Sigmoid colon (tissue), 7 donors: Measurements from ENCODE around the gene TMEM271. TPM values are rescaled to one million over a fixed set of nuclear protein-coding genes. Genes with fewer than 3 reads are reported as not detected.

ENCODE experiments used
- DNase-seq: peaks from one replicate; pipeline ENCODE4 v3.0.0-alpha.2; 2019
- H3K27ac ChIP-seq, 4 donors: fragments of 200-600 bp; sonication (generic); one replicate each; pipeline ENCODE4 v1.5.1; 2016 to 2019; ENCODE audit warnings: mild to moderate bottlenecking in 1 of 4
- H3K27me3 ChIP-seq, 3 donors: fragments of 200-600 bp; sonication (generic); one replicate each; pipeline ENCODE4 v1.5.1; 2019; ENCODE audit warnings: mild to moderate bottlenecking in 1 of 3
- H3K36me3 ChIP-seq, 4 donors: fragments of 200-600 bp; sonication (generic); one replicate each; pipeline ENCODE4 v1.5.1; 2016 to 2019
- H3K4me1 ChIP-seq, 4 donors: fragments of 200-600 bp; sonication (generic); one replicate each; pipeline ENCODE4 v1.5.1; 2017 to 2019
- H3K4me3 ChIP-seq, 4 donors: fragments of 200-600 bp; sonication (generic); one replicate each; pipeline ENCODE4 v1.5.1; 2017 to 2019; ENCODE audit warnings: mild to moderate bottlenecking in 2 of 4, moderate library complexity in 1 of 4
- H3K9me3 ChIP-seq, 4 donors: fragments of 200-600 bp in 3 of 4; sonication (generic) in 3 of 4; one replicate each; pipeline versions ENCODE4 v1.5.1 to v1.6.1; 2013 to 2019
- CTCF ChIP-seq, 4 experiments: fragments of 450-650 bp in 3 of 4; fragments of 200-600 bp in 1 of 4; IDR thresholded peaks; one replicate each; pipeline ENCODE4 v1.5.1; 2016 to 2019; ENCODE audit warnings: antibody characterized with exemption in 4 of 4, mild to moderate bottlenecking in 3 of 4, moderate library complexity in 2 of 4
- EP300 ChIP-seq, 4 donors: sonication (generic); formaldehyde crosslinking; IDR thresholded peaks; one replicate each; pipeline ENCODE4 v1.6.1; 2017; ENCODE audit warnings: antibody characterized with exemption in 4 of 4
- POLR2A ChIP-seq, 2 donors: fragments of 450-650 bp; IDR thresholded peaks; one replicate each; pipeline ENCODE4 v1.6.1; 2016; ENCODE audit warnings: antibody characterized with exemption in 2 of 2, mild to moderate bottlenecking in 2 of 2, moderate library complexity in 2 of 2
- POLR2AphosphoS5 ChIP-seq, 4 donors: sonication (generic); formaldehyde crosslinking; IDR thresholded peaks; one replicate each; pipeline ENCODE4 v1.6.1; 2017; ENCODE audit warnings: antibody characterized with exemption in 4 of 4
- WGBS, 2 donors: extraction: QIAGEN DNeasy Blood & Tissue Kit; methylation state at CpG; one replicate each; pipeline ENCODE4 v1.1.7; 2013; 5-methylcytosine and 5-hydroxymethylcytosine counted together
- intact Hi-C: fragments of 100-400 bp; cut with DNase I; formaldehyde crosslinking; loops from one replicate; pipeline ENCODE4 v1.15.1; 2023
- polyA plus RNA-seq, 3 donors: library from polyadenylated mRNA; stranded (reverse); fragments of 200-250 nt; gene quantifications; one replicate each; pipeline ENCODE4 v1.2.3, GENCODE V29; 2013
- total RNA-seq, 4 donors: library from RNA; depleted of rRNA; stranded (reverse); fragments of >200 nt; gene quantifications; one replicate each; pipeline ENCODE4 v1.1.0, GENCODE V29; 2016
- donor health status: healthy with polysubstance abuse.
- donor health status: Bipolar disorder and iron deficiency.
- donor health status: healthy.

Gene TMEM271
- total and polyA plus RNA-seq, 7 donors: 0.06 to 0.41 (median 0.36) TPM; not detected in 4

GRCh38 chr4:576991-577498 lies 950 bp upstream of the TMEM271 start:
- peaks cover 39 to 93% (median 65%) of the 10 kb centered on the region in 3 donors for H3K27me3 ChIP-seq
- WGBS, 2 donors: 3 to 8% methylated on average over 37 of the region's 37 CpGs
- no peaks in the 10 kb centered on the region for H3K36me3 ChIP-seq
- H3K4me3 ChIP-seq: no peak overlapping the region
- DNase-seq: no peak
- no peak for TF ChIP-seq EP300 (IDR thresholded peaks at IDR 0.05)
- TF ChIP-seq POLR2A (IDR thresholded peaks at IDR 0.05): no peak
- no peak for TF ChIP-seq CTCF (IDR thresholded peaks at IDR 0.05)
- no peak for TF ChIP-seq POLR2AphosphoS5 (IDR thresholded peaks at IDR 0.05)
- peaks cover 0 to 20% (median 14%) of the 10 kb centered on the region in 4 donors for H3K4me1 ChIP-seq
- no peak overlapping the region for H3K27ac ChIP-seq
- no peaks in the 10 kb centered on the region for H3K9me3 ChIP-seq
- intact Hi-C loops: no loop called here

GRCh38 chr4:575281-576141 lies 584 bp downstream of the TMEM271 start:
- no peak for DNase-seq

GRCh38 chr4:574346-575161 lies 1.5 kb downstream of the TMEM271 start:
- intact Hi-C loops: no loop called here
- Histone ChIP-seq H3K27me3 (peaks cover 42 to 95% (median 83%) of the 10 kb centered on the region in 3 donors), H3K9me3 (no peaks in the 10 kb centered on the region), H3K36me3 (no peaks in the 10 kb centered on the region), H3K27ac (no peak overlapping the region), H3K4me1 (peaks cover 0 to 20% (median 14%) of the 10 kb centered on the region in 4 donors), H3K4me3 (no peak overlapping the region)
- TF ChIP-seq POLR2A (IDR thresholded peaks at IDR 0.05) (no peak), POLR2AphosphoS5 (IDR thresholded peaks at IDR 0.05) (no peak), CTCF (IDR thresholded peaks at IDR 0.05) (no peak), EP300 (IDR thresholded peaks at IDR 0.05) (no peak)
- DNase-seq: no peak
- WGBS, 2 donors: 7 to 33% methylated on average over 68 of the region's 68 CpGs

More at GRCh38 chr4:575281-576141, 584 bp downstream of the TMEM271 start:
- intact Hi-C loops: no loop called here
- TF ChIP-seq EP300 (IDR thresholded peaks at IDR 0.05): no peak
- TF ChIP-seq POLR2A (IDR thresholded peaks at IDR 0.05): no peak
- TF ChIP-seq POLR2AphosphoS5 (IDR thresholded peaks at IDR 0.05): no peak
- TF ChIP-seq CTCF (IDR thresholded peaks at IDR 0.05): no peak
- Histone ChIP-seq H3K27ac (no peak overlapping the region), H3K36me3 (no peaks in the 10 kb centered on the region), H3K27me3 (peaks cover 42 to 94% (median 75%) of the 10 kb centered on the region in 3 donors), H3K9me3 (no peaks in the 10 kb centered on the region), H3K4me1 (peaks cover 0 to 20% (median 14%) of the 10 kb centered on the region in 4 donors), H3K4me3 (peak overlapping the region in 1 of 4 donors; percentile 22)
- WGBS, 2 donors: 2 to 8% methylated on average over 127 of the region's 127 CpGs

GRCh38 chr4:573122-573892 lies 2.8 kb downstream of the TMEM271 start:
- no peak for TF ChIP-seq EP300 (IDR thresholded peaks at IDR 0.05)
- no peak for TF ChIP-seq POLR2A (IDR thresholded peaks at IDR 0.05)
- no peak for TF ChIP-seq CTCF (IDR thresholded peaks at IDR 0.05)
- TF ChIP-seq POLR2AphosphoS5 (IDR thresholded peaks at IDR 0.05): no peak
- peaks cover 0 to 20% (median 14%) of the 10 kb centered on the region in 4 donors for H3K4me1 ChIP-seq
- H3K27ac ChIP-seq: no peak overlapping the region
- no peak overlapping the region for H3K4me3 ChIP-seq
- H3K9me3 ChIP-seq: no peaks in the 10 kb centered on the region
- 69 to 74% methylated on average over 8 of the region's 8 CpGs for WGBS, 2 donors
- DNase-seq: no peak
- H3K36me3 ChIP-seq: no peaks in the 10 kb centered on the region
- intact Hi-C loops: no loop called here
- peaks cover 39 to 94% (median 80%) of the 10 kb centered on the region in 3 donors for H3K27me3 ChIP-seq
